ENCODE data around the gene KCNJ16. TPM values are rescaled to one million over a fixed set of nuclear protein-coding genes. Genes with fewer than 3 reads are reported as not detected.

Gene KCNJ16
- total and polyA plus RNA-seq, 7 experiments from 2014 or later: not detected

DNA sequence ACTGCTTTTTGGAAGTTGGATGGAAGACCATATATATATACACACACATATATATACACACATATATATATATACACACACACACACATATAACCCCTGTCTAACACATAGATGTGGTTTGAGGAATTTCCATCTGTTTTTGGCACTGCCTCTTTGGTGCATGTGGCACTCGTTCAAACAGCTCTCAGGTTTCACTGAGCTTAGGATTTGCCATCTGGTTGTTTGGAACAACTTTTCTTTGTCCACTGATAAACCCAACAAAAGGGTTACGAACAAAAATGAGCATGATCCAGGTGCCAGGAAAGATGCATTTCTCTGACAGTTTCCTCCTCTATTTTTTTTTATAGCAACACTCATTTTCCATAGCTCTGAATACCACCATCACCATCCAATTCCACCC, 14.6 kb upstream of the KCNJ16 start:
- Histone ChIP-seq H3K4me1 (ENCODE audit: control insufficient read depth in 2 of 2, insufficient read depth in 2 of 2, low read length in 2 of 2) (no peaks in the 10 kb centered on the region), H3K4me3 (ENCODE audit: low read length) (no peak overlapping the region), H3K36me3 (ENCODE audit: control insufficient read depth in 2 of 3, insufficient read depth in 3 of 3, low read length in 3 of 3) (no peaks in the 10 kb centered on the region), H3K27me3 (ENCODE audit: control insufficient read depth in 2 of 2, insufficient read depth in 2 of 2, low read length in 2 of 2) (no peaks in the 10 kb centered on the region), H3K27ac (ENCODE audit: low read depth, low read length) (no peak overlapping the region), H3K9me3 (ENCODE audit: control insufficient read depth in 2 of 3, low read length in 3 of 3) (no peaks in the 10 kb centered on the region)
- ATAC-seq (no peak), DNase-seq (no peak)
- intact Hi-C loops (cut with micrococcal nuclease): no loop called here
- ChIA-PET CTCF (no interaction called here), POLR2A (no interaction called here)
- Mint-ChIP-seq H3K9me3 (peaks cover 0 to 3% (median 0%) of the 10 kb centered on the region in 11 donors), H3K27me3 (peaks cover 0 to 8% (median 0%) of the 10 kb centered on the region in 5 donors), H3K4me3 (no peak overlapping the region), H3K4me1 (peaks cover 0 to 3% (median 0%) of the 10 kb centered on the region in 7 donors), H3K36me3 (no peaks in the 10 kb centered on the region), H3K27ac (no peak overlapping the region)

DNA sequence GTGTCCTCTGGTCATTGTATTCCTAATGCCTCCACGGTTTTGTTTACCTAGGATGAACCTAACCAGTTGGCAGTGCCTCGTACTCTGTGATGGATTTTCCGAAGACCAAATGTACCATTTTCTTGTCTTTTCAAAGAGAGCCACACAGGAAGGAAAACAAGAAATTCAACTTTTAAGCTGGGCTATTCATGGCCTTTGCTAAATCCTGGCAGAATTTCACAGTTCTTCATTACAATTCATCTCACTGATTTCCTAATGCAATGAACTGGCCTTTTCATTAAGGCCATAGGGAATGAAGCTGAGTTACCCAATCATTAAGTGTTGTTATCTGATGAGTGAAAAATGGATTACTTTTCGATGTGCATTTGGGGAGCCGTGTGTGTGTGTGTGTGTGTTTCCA, 7.9 kb upstream of the KCNJ16 start:
- CTCF ChIA-PET: no interaction called here

DNA sequence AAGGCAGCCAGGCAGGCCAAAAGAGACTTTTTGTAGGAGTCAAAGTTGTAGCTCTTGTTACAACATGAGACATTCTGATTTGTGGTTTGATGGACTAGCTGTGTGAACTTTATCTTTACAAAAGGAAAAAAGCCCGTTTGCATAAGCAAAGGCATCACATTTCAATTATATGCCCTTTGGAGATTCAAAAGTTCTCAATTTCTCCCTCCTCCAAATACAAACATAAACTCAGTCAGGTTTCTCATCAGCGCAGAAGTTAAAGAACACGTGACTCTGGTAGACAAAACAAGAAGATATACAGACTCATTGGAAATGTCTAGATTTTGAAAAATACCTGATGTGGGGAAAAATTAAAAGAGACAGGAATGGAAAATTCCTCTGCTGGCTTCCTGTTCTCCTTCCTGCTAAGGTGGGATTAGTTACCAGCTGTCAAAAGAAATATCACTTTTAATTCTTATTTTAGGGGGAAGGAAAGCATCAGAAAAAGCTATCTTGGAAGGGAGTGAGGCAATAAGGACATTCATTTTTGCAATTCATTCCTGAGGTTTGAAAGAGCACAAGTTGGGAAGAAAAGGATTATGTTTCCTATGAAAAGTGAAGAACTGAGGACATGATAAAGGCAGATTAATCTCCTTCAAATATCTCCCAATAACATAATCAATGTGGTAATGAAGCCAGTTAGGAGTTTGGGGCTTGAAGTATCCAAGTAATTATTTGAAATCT, 4.6 kb upstream of the KCNJ16 start:
- Mint-ChIP-seq H3K4me1 (peaks cover 0 to 3% (median 0%) of the 10 kb centered on the region in 7 donors), H3K4me3 (no peak overlapping the region), H3K27ac (no peak overlapping the region), H3K27me3 (peaks cover 0 to 22% (median 3%) of the 10 kb centered on the region in 5 donors), H3K36me3 (no peaks in the 10 kb centered on the region), H3K9me3 (peaks cover 0 to 8% (median 0%) of the 10 kb centered on the region in 11 donors)
- H3K4me3 ChIP-seq (ENCODE audit: low read length): no peak overlapping the region
- H3K27ac ChIP-seq (ENCODE audit: low read depth, low read length): no peak overlapping the region
- DNase-seq (no peak), ATAC-seq (no peak)
- intact Hi-C loops (cut with micrococcal nuclease): no loop called here
- no peaks in the 10 kb centered on the region for H3K4me1 ChIP-seq (ENCODE audit: control insufficient read depth in 2 of 2, insufficient read depth in 2 of 2, low read length in 2 of 2)
- POLR2A ChIA-PET: no interaction called here
- CTCF ChIA-PET: no interaction called here
- no peaks in the 10 kb centered on the region for H3K36me3 ChIP-seq (ENCODE audit: control insufficient read depth in 2 of 3, insufficient read depth in 3 of 3, low read length in 3 of 3)
- no peaks in the 10 kb centered on the region for H3K9me3 ChIP-seq (ENCODE audit: control insufficient read depth in 2 of 3, low read length in 3 of 3)
- no peaks in the 10 kb centered on the region for H3K27me3 ChIP-seq (ENCODE audit: control insufficient read depth in 2 of 2, insufficient read depth in 2 of 2, low read length in 2 of 2)

More for the DNA sequence above, 7.9 kb upstream of the KCNJ16 start:
- Histone ChIP-seq H3K9me3 (ENCODE audit: control insufficient read depth in 2 of 3, low read length in 3 of 3) (no peaks in the 10 kb centered on the region), H3K36me3 (ENCODE audit: control insufficient read depth in 2 of 3, insufficient read depth in 3 of 3, low read length in 3 of 3) (no peaks in the 10 kb centered on the region), H3K4me1 (ENCODE audit: control insufficient read depth in 2 of 2, insufficient read depth in 2 of 2, low read length in 2 of 2) (no peaks in the 10 kb centered on the region), H3K27me3 (ENCODE audit: control insufficient read depth in 2 of 2, insufficient read depth in 2 of 2, low read length in 2 of 2) (no peaks in the 10 kb centered on the region), H3K4me3 (ENCODE audit: low read length) (no peak overlapping the region), H3K27ac (ENCODE audit: low read depth, low read length) (no peak overlapping the region)
- ATAC-seq (no peak), DNase-seq (no peak)
- POLR2A ChIA-PET: no interaction called here
- intact Hi-C loops (cut with micrococcal nuclease): no loop called here
- Mint-ChIP-seq H3K4me1 (peaks cover 0 to 1% (median 0%) of the 10 kb centered on the region in 7 donors), H3K36me3 (no peaks in the 10 kb centered on the region), H3K27me3 (peaks cover 0 to 14% (median 3%) of the 10 kb centered on the region in 5 donors), H3K27ac (no peak overlapping the region), H3K4me3 (no peak overlapping the region), H3K9me3 (peaks cover 0 to 6% (median 0%) of the 10 kb centered on the region in 11 donors)

DNA sequence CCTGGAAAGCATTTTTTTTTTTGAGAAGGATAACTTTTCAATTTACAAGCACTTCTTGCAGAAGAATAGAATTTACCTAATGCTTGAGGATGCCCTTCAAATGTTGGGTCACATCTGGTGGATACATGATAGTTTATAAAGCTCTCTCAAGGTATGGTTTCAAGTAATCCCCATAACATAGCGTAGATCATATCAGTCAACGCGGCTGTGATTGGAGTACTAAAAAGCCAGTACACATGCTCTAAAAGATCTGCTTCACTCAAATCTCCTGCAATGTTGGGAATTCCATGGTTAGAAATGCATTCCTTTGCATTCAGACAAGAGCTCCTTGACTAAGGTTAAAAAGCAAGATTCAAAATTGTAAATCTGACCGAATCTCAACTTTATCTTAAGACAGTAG, 3.9 kb upstream of the KCNJ16 start:
- Histone ChIP-seq H3K27me3 (ENCODE audit: control insufficient read depth in 2 of 2, insufficient read depth in 2 of 2, low read length in 2 of 2) (no peaks in the 10 kb centered on the region), H3K36me3 (ENCODE audit: control insufficient read depth in 2 of 3, insufficient read depth in 3 of 3, low read length in 3 of 3) (no peaks in the 10 kb centered on the region), H3K27ac (ENCODE audit: low read depth, low read length) (no peak overlapping the region), H3K9me3 (ENCODE audit: control insufficient read depth in 2 of 3, low read length in 3 of 3) (no peaks in the 10 kb centered on the region), H3K4me1 (ENCODE audit: control insufficient read depth in 2 of 2, insufficient read depth in 2 of 2, low read length in 2 of 2) (no peaks in the 10 kb centered on the region), H3K4me3 (ENCODE audit: low read length) (no peak overlapping the region)
- Mint-ChIP-seq H3K27ac (no peak overlapping the region), H3K4me3 (no peak overlapping the region), H3K36me3 (no peaks in the 10 kb centered on the region), H3K9me3 (peaks cover 0 to 10% (median 0%) of the 10 kb centered on the region in 11 donors), H3K4me1 (peaks cover 0 to 3% (median 0%) of the 10 kb centered on the region in 7 donors), H3K27me3 (peaks cover 0 to 22% (median 3%) of the 10 kb centered on the region in 5 donors)
- intact Hi-C loops (cut with micrococcal nuclease): no loop called here
- no peak for DNase-seq
- ChIA-PET POLR2A (no interaction called here), CTCF (no interaction called here)
- ATAC-seq: no peak

DNA sequence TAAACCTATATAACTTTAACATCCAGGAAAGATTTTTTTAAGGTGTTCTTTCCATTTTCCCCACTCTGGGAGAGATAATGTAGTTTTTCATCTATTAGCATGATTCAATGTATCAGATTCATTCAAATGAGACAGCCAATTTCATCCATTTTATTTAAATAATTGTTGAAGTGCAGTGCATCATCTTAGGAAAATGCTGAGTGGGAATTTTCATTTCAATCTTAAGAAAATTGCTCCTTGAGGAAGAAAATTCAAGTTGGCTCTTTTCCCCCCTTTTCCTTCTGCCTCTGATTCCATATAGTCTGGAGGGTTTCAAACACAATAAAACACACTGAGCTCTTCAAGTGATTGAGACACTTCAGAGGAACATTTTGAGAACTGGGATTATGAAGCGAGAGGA, 3.4 kb upstream of the KCNJ16 start:
- H3K36me3 Mint-ChIP-seq: no peaks in the 10 kb centered on the region
- no peak for ATAC-seq
- H3K4me1 Mint-ChIP-seq: peaks cover 0 to 3% (median 0%) of the 10 kb centered on the region in 7 donors
- H3K9me3 Mint-ChIP-seq: peaks cover 0 to 11% (median 0%) of the 10 kb centered on the region in 11 donors
- ChIA-PET CTCF (no interaction called here), POLR2A (no interaction called here)
- Histone ChIP-seq H3K36me3 (ENCODE audit: control insufficient read depth in 2 of 3, insufficient read depth in 3 of 3, low read length in 3 of 3) (no peaks in the 10 kb centered on the region), H3K9me3 (ENCODE audit: control insufficient read depth in 2 of 3, low read length in 3 of 3) (no peaks in the 10 kb centered on the region), H3K4me3 (ENCODE audit: low read length) (no peak overlapping the region), H3K27ac (ENCODE audit: low read depth, low read length) (no peak overlapping the region), H3K27me3 (ENCODE audit: control insufficient read depth in 2 of 2, insufficient read depth in 2 of 2, low read length in 2 of 2) (no peaks in the 10 kb centered on the region), H3K4me1 (ENCODE audit: control insufficient read depth in 2 of 2, insufficient read depth in 2 of 2, low read length in 2 of 2) (no peaks in the 10 kb centered on the region)
- intact Hi-C loops (cut with micrococcal nuclease): no loop called here
- H3K27ac Mint-ChIP-seq: peak overlapping the region in 1 of 9 donors; percentile 42
- H3K4me3 Mint-ChIP-seq: no peak overlapping the region
- no peak for DNase-seq
- H3K27me3 Mint-ChIP-seq: peaks cover 0 to 22% (median 3%) of the 10 kb centered on the region in 5 donors

DNA sequence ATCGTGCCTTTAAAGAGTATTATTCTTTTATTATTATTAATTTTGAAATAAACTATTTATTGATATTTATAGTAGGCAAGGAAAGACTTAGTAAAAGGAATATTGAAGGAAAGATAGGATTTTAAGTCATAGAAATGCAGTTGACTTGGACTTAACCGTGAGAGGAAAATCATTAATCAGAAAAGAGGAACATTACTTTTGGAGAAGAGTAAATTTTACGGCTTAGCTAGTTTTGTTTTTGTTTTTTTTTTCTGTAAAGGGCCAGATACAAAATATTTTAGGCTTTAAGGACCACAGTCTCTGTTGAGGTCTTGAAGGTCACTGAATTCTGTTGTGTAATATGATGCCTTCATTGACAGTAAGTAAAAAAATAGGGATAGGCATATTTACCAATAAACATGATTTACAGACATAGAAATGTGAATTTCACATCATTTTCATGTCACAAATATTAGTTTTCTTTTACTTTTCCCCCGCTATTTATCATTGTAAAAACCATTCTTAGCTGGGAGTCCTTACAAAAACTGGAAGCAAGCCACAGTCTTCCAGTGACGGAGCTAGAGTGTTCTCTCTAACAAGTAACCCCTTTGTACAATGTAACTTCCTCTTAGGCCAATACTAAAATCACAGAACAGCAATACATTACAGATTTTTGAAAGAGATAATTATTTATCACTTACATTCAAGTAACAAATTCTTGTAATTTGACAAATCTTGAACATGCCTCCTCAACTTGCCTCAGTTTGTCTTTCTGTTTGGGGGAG, 2.3 kb upstream of the KCNJ16 start:
- DNase-seq: no peak
- H3K9me3 Mint-ChIP-seq: peaks cover 0 to 11% (median 0%) of the 10 kb centered on the region in 11 donors
- H3K4me3 ChIP-seq (ENCODE audit: low read length): no peak overlapping the region
- intact Hi-C loops (cut with micrococcal nuclease): no loop called here
- H3K27ac Mint-ChIP-seq: no peak overlapping the region
- peaks cover 0 to 3% (median 0%) of the 10 kb centered on the region in 7 donors for H3K4me1 Mint-ChIP-seq
- H3K27me3 Mint-ChIP-seq: peaks cover 0 to 16% (median 3%) of the 10 kb centered on the region in 5 donors
- CTCF ChIA-PET: no interaction called here
- peak; percentile 38 for ATAC-seq
- no peak overlapping the region for H3K27ac ChIP-seq (ENCODE audit: low read depth, low read length)
- H3K9me3 ChIP-seq (ENCODE audit: control insufficient read depth in 2 of 3, low read length in 3 of 3): no peaks in the 10 kb centered on the region
- H3K36me3 Mint-ChIP-seq: no peaks in the 10 kb centered on the region
- no peaks in the 10 kb centered on the region for H3K4me1 ChIP-seq (ENCODE audit: control insufficient read depth in 2 of 2, insufficient read depth in 2 of 2, low read length in 2 of 2)
- POLR2A ChIA-PET: no interaction called here
- H3K4me3 Mint-ChIP-seq: no peak overlapping the region
- no peaks in the 10 kb centered on the region for H3K27me3 ChIP-seq (ENCODE audit: control insufficient read depth in 2 of 2, insufficient read depth in 2 of 2, low read length in 2 of 2)
- no peaks in the 10 kb centered on the region for H3K36me3 ChIP-seq (ENCODE audit: control insufficient read depth in 2 of 3, insufficient read depth in 3 of 3, low read length in 3 of 3)
